ENCODE measurements around the gene GSG1L. TPM values are rescaled to one million over a fixed set of nuclear protein-coding genes. Genes with fewer than 3 reads are reported as not detected.
A peak's percentile ranks its signal among the peaks of the same experiment; 100 is the strongest.
"Not testable (repeated sequence)": the region's sequence is repeated elsewhere in the genome, so short reads cannot be mapped to it uniquely, and the experiment has no call there.

GSG1L gene
- total RNA-seq, 1 experiment from 2014 or later = not detected

DNA sequence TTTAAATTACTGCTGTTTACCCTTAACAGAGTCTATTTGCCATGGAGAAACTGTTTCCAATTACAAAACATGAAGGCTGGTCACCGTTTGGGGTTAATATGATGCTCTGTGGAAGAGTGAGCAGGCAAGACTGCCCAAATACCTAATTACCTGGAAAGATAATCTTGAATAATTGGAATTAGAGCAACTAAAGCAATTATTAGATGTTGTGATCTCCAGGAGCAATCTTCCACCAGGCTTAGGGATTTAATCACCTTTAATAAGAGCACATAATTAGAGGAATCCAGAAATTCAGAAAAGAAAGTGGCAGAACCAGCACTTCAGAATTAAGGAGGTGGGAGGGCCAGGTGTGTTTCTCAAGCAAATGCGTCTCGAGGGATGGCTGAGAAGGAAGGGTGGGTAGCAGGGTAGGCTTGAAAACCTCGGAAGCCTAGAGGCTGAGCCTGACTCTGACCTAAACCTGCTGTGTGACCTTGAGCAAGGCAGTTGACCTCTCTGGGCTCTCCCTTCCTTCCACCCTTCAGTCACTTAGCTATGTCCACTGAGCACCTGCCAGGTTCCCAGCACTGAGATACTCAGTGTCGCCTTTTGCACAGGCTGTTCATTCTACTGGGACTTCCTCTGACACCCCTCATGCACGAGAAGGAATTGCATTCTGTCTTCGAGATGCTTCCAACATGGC lies 113.2 kb downstream of the GSG1L start:
- no peak for DNase-seq (ENCODE audit: low spot score)

DNA sequence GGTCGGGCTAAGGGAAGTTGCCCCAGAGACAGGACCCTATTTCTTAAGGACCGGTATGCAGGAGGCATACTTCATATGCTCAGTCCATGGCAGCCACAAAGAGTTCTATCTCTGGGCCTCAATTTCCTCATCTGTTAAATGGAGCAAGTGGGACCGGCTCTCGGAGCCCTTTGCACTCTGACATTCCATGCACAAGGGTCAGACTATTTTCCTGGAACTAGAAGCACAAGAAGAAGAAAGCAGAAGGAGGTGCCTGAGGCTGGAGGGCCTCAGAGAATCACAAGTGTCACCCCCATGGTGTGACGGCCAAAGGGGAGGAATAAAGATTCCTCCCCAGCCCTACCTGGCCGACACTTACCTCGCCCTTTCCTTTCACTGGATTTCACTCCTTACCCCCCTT lies 115.8 kb downstream of the GSG1L start:
- DNase-seq (ENCODE audit: low spot score) = no peak

DNA sequence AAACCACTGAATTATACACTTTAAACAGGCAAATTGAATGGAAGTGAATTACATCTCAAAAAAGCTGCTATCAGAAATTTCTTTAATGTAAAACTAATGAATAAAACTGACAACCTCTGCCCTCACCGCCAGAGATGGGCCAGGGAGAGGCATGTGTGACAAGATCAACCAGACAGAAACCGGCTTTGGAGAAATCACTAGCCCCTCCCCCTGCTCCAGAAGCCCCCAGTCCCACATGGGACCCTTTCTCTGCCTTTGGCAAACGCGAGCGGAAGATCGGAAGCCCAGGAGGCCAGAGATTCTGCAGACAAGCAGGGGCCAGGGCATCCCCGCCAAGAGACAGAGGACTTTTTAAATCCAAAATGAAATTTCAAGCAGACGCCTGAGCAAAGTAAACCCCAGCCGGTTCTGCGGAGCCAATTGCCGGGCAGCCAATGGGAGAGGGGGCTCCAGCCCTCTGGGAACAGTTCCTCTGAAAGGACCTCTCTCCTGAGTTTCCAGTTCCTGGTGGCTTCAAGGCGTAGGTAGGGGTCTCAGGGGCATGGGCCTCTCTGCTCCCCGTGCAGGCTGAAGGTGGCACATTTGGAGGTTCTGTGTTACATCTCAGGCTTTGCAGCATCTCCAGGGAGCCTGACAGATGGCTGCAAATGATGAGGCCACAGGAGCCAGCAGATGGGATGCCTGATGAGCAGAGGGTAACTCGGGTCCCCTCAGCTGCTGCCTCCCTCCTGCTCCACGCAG lies 118.1 kb downstream of the GSG1L start:
- no peak for DNase-seq (ENCODE audit: low spot score)

DNA sequence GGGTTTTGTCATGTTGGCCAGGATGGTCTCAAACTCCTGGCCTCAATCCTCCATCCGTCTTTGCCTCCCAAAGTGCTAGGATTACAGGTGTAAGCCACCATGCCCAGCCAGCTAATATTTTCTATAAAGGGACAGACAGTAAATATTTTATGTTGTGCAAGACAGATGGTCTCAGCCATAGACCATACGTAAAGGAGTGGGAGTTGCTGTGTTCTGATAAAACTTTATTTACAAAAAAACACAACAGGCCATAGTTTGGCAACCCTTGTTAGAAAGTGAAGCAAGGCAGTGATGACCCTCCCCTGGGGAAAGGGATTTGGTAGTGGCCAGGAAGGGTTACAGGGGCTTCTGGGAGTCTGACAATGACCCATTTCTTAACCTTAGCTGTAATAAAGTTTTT lies 119.7 kb downstream of the GSG1L start:
- DNase-seq (ENCODE audit: low spot score) = no peak

DNA sequence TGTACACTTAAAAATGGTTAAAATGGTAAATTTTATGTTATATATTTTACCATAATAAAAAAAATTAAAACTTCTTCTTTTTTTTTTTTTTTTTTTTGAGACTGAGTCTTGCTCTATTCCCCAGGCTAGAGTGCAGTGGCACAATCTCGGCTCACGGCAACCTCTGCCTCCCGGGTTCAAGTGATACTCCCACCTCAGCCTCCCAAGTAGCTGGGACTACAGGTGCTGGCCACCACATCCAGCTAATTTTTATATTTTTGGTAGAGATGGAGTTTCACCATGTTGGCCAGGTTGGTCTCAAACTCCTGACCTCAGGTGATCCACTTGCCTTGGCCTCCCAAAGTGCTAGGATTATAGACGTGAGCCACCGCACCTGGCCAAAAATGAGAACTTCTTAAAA lies 121.4 kb downstream of the GSG1L start:
- not testable (repeated sequence) for DNase-seq (ENCODE audit: low spot score)

DNA sequence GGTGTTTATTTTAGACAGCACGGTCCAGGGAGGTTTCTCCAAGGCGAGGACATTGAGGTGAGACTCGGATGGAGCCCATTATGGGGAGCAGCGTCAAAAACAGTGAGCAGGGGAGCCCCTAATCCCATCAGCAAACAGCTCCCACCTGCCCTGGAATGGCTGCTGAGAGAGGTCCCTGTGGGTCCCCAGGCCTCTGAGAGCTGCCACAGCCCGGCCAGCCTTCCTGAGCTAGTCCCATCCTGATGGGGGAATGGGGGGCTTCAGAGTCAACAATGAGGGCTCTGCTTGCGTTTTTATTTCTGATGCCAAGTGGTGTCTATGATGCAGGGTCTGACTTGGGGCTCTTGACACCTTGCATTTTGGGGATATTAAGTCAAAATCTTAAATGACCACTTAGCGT lies 128.4 kb downstream of the GSG1L start:
- no peak for DNase-seq (ENCODE audit: low spot score)

DNA sequence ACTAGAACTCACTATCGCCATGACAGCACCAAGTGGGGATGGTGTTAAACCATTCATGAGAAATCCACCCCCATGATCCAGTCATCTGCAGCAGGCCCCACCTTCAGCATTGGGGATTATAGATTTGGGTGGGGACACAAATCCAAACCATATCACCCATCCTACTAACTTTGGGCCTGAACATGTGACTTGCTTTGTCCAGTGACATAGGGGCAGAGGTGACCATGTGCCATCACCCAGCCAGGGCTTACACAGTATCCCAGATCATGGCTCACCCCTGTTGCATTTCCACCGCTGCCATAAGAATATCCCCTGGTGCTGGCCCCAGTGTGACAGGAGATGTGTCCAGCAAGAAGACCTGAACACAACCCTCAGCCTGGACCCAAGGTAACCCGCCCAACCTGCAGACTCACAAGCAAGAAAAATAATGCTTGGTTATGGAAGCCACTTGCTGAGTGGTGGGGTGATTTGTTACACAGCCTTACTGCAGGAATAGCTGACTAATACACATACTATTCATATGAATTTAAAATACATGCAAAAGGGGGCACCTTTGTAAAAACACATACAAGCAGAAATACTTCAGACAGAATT lies 130.9 kb downstream of the GSG1L start:
- no peak for DNase-seq (ENCODE audit: low spot score)

DNA sequence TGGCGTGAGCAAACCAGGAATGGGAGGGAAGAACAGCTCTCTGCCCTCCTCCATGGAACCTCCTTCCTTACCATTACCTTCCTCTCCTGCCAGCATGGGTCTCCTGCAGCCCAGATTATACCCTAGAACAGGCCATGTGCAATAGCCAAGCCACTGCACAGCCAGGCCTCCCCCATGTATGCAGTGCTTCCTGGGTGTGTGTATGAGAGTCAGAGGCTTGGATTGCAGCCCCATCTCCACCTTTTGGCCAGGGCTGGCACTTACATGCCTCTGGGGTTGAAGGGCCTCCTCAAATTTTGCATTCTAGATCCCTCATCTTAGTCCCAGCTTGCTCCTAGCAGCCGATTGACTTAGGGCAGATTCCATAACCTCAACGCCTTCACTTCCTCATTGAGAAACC lies 133.7 kb downstream of the GSG1L start:
- no peak for DNase-seq (ENCODE audit: low spot score)

DNA sequence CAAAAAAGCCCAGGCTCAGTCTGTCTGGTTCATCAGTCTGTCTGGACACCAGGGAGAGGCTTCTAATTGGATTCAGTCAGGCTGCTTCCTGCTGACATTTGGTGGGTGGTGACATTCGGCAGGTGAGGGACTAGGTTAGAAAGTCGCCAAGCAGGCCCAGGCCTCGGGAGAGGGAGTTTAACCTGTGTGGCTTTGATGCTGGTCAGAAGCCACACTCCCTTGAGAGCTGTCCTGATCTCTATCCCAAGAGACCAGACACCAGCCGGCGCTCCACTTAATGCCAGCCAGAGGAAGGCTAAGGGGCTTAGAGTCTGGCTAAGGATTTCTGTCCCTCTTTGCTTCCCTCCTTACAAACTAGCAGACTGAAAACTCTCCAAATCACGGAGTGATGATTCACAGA lies 135.0 kb downstream of the GSG1L start:
- peak; percentile 11 for DNase-seq (ENCODE audit: low spot score)

DNA sequence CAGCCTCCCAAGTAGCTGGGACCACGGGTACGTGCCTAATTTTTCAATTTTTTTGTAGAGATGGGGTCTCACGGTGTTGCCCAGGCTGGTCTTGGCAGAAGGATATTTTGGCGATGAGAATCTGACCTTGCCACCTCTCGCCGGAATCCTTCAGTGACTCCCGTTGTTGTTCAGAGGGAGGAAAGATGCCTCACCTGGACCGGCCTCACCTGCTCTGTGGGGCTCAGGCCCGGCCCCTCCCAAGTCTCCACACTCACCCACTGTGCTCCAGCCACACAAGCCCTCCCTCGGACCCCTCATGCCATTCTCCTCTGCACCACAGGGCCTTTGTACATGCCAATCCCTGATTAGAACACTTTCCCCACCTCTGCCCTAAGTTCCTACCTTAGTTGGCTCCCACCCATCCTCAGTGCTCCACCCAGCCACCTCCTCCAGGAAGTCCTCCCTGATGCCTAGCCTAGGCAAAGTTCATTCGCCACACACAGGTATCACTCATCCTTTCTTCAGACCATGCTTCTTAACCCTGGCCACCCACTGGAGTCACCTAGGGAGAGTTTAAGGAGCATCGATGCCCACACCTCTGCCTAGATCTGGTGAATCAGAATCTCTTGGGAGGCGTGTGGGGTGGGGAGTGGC lies 136.1 kb downstream of the GSG1L start:
- no peak for DNase-seq (ENCODE audit: low spot score)

DNA sequence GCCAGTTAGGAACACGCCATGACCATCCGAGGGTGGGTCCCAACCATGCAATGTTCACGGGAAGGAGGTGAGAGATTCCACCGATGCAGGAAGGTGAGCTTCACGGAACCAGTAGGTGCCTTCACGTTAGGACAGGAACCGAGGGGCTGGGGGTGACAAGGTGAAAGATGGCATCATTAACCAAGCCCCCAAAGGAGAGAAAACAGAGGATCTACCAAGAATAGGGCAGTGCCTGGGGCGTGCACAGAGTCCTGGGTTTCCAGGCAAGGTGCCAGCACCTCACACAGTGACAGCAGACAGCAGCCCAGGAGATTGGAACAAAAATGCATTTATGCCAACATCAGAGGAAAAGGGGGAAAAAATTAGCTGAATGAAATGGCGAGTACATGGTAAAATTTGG lies 137.9 kb downstream of the GSG1L start:
- DNase-seq (ENCODE audit: low spot score) = no peak

DNA sequence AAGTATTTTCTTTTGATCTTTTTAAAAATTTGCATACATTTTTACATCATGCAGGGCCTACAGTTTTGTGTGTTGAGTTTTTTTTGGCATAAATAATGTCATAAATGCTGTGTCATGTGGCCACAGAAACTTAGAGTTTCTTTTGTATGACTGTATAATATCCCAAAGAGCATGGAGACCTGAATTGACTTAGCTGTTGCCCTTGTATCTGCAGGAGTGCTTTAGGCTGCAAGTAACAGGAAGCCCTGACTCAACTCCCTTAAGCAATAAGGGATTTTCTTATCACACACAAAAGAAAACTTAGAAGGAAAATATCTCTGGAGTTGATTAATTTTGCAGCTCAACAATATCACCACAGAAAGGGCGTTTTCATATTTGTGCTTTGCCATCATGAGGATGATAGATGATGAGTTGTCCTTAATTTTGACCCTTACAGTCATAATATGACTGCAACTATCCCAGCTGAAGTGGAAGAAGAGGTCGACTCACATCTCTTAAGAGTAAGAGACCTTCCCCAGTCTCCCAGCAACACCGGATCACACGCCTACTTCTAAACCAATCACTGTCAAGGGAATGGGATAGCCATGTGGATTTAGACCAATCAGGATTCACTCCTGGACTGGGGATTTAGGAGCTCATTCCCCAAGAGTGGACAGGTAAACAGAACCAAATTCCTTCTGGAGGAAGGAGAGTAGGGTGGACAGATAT lies 138.9 kb downstream of the GSG1L start:
- DNase-seq (ENCODE audit: low spot score) = peak; percentile 10

DNA sequence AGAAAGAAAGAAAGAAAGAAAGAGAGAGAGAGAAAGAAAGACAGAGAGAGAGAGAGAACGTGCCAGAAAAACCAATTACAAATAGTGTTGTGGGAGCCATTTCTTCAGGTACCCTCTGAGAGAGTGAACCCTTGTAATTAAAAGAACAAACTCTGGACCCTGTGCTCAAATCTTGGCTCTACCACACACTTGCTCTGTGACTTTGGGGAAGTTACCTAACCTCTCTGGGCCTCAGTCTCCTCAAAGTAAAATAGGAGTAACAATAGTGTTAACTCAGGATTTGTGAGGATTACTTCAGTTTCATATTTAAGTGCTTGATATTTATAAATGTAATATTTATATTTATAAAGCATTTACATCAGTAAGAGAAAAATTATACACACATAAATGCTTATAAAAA lies 139.8 kb downstream of the GSG1L start:
- DNase-seq (ENCODE audit: low spot score) = no peak

DNA sequence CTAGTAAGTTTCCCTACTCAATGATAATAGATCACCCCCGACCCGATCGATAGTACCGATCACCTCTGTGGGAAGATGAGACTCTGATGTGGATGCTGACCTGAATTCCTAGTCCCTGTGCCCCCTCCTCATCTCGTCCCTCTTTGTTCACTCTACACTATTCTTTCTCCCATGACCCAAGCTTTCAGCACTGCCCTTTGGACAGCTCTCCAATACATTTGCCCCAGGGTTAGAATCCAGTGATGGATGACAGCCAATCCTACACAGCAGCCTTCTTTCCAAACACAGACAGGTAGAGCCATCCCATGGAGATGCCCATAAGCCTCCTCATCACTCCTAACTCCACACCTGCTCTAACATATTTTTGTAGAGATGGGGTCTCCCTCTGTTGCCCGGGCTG lies 141.1 kb downstream of the GSG1L start:
- DNase-seq (ENCODE audit: low spot score) = no peak

DNA sequence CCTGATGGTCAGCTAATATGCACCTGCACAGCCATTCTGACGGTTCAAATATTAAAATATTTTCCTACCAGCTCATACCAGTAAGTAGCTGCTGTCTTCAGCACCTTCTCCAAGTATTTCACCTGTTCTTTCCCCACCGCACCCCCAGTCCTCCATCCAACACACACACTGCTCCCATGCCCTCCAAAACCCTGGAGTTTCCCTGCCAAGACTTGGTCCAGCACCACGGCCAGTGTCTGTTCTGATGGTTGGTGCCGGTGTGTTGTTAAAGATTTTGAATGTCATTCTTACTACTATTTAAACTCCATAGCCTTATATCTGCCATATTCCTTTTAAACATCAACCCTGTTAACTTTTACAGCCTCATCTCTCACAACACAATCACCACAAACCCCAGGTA lies 142.4 kb downstream of the GSG1L start:
- DNase-seq (ENCODE audit: low spot score) = no peak

DNA sequence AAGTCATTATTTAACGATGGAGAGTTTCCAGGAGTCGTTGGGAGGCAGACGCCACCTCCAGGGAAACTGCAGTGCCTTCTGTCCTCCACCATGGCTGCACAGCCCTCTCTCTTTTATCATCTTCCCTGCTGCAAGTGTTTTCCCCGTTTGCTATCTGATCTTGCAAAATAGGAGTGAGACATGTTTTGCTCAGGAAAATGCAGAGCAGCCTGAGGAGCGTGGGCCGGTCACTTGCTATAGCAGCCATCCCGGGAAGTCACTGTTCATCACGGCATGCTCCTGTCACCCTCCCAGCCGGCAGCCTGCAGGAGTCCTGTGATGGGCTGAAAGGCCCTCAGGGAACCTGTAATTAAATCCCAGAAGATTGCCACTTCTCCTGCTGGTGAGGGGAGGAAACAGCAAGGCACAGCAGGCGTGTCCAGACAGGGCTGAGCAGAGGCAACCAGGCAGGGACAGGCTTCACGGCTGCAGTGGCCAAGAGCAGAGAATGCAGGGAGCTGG lies 143.1 kb downstream of the GSG1L start:
- DNase-seq (ENCODE audit: low spot score) = peak; percentile 8

DNA sequence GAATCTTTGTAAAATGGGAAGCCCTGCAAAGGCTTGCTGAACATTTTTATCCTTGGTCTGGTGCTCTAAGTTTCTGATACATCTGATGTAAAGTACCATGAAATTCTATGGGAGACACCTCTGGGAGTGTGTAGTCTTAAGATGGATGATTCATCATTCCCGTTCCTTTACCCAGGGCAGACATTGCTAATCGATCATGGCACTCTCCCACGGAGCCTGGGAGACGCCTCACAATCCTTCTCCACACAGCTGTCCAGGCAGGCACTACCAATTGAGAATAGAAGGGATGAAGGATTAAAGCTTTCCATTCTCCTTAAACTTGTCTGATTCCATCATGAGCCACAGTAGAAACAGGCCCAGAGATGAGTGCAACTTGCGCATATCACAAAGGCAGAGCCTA lies 144.8 kb downstream of the GSG1L start:
- DNase-seq (ENCODE audit: low spot score) = peak; percentile 19

DNA sequence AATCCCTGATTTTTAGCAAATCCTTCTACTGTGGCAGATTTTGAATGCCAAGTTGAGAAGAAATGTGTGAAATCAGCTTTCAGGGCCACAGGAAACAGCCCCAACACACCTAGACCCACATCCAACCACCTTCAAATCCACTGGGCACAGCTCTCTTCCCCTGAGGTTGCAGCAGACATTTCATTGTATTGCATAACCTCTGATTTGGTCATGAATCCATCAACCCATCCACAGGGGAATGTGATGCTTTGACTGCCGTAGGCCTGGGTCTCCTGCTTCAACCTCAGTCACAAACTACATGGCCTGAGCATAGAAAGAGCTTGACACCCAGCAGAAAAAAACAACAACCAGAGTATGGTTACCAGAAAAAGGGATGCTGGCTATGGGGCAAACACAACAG lies 145.6 kb downstream of the GSG1L start:
- DNase-seq (ENCODE audit: low spot score) = no peak

DNA sequence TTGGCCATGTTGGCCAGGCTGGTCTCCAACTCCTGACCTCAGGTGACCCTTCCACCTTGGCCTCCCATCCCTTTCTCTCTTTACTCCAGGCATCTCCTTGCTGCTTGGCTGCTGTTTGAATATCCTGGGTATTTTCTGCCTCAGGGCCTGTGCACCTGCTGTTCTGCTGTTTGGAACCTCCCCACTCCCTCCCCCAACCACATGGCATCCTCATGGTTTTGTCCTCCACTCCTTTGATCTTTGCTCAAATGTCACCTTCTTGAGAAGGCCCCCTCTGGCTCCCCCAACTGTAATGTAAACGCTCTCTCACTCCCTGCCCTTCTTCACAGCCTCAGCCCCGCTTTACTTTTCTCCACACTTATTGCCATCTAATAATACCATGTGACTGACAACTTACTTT lies 152.0 kb downstream of the GSG1L start:
- DNase-seq (ENCODE audit: low spot score) = no peak

DNA sequence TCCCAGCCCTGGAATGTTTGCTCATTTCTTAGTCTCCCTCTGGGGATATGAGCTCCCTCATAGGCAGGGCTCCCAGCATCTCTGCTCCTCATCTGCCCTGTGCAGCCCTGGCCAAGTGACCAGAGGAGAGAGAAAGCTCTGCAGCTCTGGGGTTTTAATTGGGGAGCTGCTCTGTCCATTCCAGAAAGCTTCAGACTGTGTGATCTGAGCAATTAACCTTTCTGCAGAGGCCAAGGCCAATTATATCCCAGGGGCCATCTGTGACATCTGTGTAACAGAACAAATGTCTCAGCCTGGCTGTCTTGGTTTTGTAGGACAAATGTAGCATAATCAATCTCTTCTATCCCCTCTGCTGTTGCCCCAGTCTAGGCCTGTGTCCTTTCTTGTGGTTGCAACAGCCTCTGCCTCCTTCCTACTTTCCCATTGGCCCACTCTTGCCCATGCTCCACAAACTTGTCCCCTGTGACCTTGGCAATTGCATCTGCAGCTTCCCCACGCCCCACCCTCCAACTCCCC lies 156.0 kb downstream of the GSG1L start:
- DNase-seq (ENCODE audit: low spot score) = no peak

DNA sequence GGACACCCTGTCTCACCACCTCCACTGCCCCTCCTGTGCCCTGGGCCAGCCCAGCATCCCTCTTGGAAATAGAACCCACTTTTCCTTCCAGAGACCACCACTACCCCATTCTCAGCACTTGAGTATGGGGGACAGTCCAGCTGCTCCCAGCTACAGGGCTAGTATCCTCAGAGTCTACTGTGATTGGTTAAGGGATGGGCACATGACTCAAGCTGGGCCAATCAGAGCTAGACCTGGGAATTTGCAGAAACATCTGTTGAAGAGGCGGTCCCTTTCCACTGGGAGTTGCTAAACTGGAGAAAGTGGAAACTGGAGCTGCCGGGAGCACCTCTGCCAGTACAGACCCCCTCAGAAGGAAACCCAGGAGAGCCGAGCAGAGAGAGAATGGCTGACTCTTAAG lies 156.6 kb downstream of the GSG1L start:
- DNase-seq (ENCODE audit: low spot score) = no peak
